ENCODE measurements around the gene TWF2.

Gene TWF2

DNA sequence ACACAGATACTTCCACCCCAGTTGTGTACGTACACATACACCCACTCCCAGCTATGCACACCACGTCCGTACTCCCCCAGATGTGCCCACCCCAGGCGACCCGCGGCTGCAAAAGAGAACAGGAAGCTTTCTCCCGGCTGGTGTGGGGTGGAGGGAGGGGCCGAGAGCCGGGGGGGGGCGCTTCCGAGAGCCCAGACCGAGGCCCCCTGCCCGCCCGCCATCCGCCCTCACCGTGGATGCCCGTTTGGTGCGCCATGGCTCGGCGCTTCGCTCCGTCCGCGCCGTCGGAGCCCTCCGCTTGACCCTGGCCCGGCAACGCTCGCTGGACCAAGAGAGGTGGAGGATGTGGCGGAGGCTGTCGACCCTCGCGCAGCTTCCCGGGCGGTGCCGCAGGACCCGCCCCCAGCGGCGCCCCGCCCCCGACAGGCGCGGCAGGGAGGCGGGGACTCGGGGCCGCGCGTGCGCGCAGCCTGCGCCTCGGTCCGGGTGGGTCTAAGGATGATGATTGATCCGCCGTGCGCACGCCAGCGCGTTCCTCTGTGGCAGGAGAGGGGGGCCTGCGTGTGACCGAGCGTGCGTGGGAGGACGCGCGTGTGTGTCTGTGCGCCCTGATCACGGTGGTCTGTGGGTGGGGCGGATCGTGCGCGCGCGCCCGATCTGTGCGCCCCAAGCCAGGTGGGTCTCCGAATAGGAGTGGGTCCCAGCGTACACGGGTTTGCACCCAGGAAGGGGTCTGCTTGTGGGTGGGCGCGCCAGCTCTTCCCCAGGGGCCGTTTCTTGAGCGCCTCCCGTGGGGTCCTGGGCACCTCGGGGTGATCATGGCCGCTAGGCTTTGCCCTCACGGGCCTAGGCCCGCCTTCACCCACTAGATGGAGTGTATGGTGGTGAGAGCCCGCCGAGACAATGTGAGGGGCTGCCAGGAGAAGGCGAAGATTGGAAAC lies at the start of gene TWF2:
TWF2 (minus strand) TSS at position 398 of the 941 bp plus-strand sequence; CDS start at position 256, 142 bp downstream.
- TF ChIP-seq YY1 (IDR thresholded peaks at IDR 0.05; ENCODE audit: low read depth): peak; percentile 77
- peak; percentile 77 for TF ChIP-seq EGR1 (IDR thresholded peaks at IDR 0.05)
- no peak for TF ChIP-seq RAD21 (IDR thresholded peaks at IDR 0.05; ENCODE audit: low read depth)
- no peak for TF ChIP-seq CEBPB (IDR thresholded peaks at IDR 0.05)
- TF ChIP-seq FOXM1 (IDR thresholded peaks at IDR 0.05; ENCODE audit: borderline replicate concordance, low read depth): no peak
- peak; percentile 22; the same call in 1 of the 2 replicates for TF ChIP-seq TCF12 (IDR thresholded peaks at IDR 0.05; ENCODE audit: low read depth)
- no peak for TF ChIP-seq EP300 (IDR thresholded peaks at IDR 0.05; ENCODE audit: borderline replicate concordance)
- TF ChIP-seq NFIC (IDR thresholded peaks at IDR 0.05): no peak
- TF ChIP-seq, protein P1, sequence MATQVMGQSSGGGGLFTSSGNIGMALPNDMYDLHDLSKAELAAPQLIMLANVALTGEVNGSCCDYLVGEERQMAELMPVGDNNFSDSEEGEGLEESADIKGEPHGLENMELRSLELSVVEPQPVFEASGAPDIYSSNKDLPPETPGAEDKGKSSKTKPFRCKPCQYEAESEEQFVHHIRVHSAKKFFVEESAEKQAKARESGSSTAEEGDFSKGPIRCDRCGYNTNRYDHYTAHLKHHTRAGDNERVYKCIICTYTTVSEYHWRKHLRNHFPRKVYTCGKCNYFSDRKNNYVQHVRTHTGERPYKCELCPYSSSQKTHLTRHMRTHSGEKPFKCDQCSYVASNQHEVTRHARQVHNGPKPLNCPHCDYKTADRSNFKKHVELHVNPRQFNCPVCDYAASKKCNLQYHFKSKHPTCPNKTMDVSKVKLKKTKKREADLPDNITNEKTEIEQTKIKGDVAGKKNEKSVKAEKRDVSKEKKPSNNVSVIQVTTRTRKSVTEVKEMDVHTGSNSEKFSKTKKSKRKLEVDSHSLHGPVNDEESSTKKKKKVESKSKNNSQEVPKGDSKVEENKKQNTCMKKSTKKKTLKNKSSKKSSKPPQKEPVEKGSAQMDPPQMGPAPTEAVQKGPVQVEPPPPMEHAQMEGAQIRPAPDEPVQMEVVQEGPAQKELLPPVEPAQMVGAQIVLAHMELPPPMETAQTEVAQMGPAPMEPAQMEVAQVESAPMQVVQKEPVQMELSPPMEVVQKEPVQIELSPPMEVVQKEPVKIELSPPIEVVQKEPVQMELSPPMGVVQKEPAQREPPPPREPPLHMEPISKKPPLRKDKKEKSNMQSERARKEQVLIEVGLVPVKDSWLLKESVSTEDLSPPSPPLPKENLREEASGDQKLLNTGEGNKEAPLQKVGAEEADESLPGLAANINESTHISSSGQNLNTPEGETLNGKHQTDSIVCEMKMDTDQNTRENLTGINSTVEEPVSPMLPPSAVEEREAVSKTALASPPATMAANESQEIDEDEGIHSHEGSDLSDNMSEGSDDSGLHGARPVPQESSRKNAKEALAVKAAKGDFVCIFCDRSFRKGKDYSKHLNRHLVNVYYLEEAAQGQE (IDR thresholded peaks at IDR 0.05; ENCODE audit: low read depth): no peak
- TF ChIP-seq ZBTB7A (IDR thresholded peaks at IDR 0.05; ENCODE audit: low read depth): peak; percentile 96
- TF ChIP-seq CREB1 (IDR thresholded peaks at IDR 0.05; ENCODE audit: low read depth): no peak
- TF ChIP-seq TEAD4 (IDR thresholded peaks at IDR 0.05): no peak
- TF ChIP-seq TAF1 (IDR thresholded peaks at IDR 0.05; ENCODE audit: low read depth): peak; percentile 41
- TF ChIP-seq, protein P2, sequence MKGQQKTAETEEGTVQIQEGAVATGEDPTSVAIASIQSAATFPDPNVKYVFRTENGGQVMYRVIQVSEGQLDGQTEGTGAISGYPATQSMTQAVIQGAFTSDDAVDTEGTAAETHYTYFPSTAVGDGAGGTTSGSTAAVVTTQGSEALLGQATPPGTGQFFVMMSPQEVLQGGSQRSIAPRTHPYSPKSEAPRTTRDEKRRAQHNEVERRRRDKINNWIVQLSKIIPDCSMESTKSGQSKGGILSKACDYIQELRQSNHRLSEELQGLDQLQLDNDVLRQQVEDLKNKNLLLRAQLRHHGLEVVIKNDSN (IDR thresholded peaks at IDR 0.05): 0 out of 2 replicates have a peak, but pooled peaks have one; percentile 8
- TF ChIP-seq, protein P3, sequence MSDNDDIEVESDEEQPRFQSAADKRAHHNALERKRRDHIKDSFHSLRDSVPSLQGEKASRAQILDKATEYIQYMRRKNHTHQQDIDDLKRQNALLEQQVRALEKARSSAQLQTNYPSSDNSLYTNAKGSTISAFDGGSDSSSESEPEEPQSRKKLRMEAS (IDR thresholded peaks at IDR 0.05): peak; percentile 21; the same call in 1 of the 2 replicates

DNA sequence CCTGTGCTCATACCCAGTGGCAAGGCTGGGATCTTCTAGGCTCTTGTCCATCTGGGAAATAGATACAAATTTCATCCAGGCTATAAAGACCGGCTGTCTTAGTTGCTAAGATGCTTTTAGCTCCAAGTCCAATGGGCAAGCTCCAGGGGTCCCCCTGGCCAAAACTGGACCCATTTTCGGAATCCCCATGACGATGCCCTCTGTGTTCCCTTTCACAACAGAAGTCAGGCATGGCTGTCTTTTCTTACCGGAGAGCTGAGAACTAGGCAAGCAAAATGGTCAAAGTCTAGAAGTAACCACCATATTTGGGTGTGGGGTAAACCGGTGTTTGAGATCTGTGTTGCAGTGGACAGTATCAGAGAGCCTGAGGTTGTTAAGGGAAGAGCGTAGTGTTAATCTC lies 49.7 kb upstream of the TWF2 start:
- no peak for TF ChIP-seq TCF12 (IDR thresholded peaks at IDR 0.05; ENCODE audit: low read depth)
- TF ChIP-seq YY1 (IDR thresholded peaks at IDR 0.05; ENCODE audit: low read depth): no peak
- TF ChIP-seq TEAD4 (IDR thresholded peaks at IDR 0.05): no peak
- no peak for TF ChIP-seq EGR1 (IDR thresholded peaks at IDR 0.05)
- TF ChIP-seq, protein P2 (IDR thresholded peaks at IDR 0.05): no peak
- no peak for TF ChIP-seq NFIC (IDR thresholded peaks at IDR 0.05)
- TF ChIP-seq EP300 (IDR thresholded peaks at IDR 0.05; ENCODE audit: borderline replicate concordance): no peak
- TF ChIP-seq, protein P3 (IDR thresholded peaks at IDR 0.05): no peak
- no peak for TF ChIP-seq RAD21 (IDR thresholded peaks at IDR 0.05; ENCODE audit: low read depth)
- TF ChIP-seq ZBTB7A (IDR thresholded peaks at IDR 0.05; ENCODE audit: low read depth): no peak
- no peak for TF ChIP-seq TAF1 (IDR thresholded peaks at IDR 0.05; ENCODE audit: low read depth)
- no peak for TF ChIP-seq CEBPB (IDR thresholded peaks at IDR 0.05)
- TF ChIP-seq FOXM1 (IDR thresholded peaks at IDR 0.05; ENCODE audit: borderline replicate concordance, low read depth): no peak
- TF ChIP-seq CREB1 (IDR thresholded peaks at IDR 0.05; ENCODE audit: low read depth): no peak

DNA sequence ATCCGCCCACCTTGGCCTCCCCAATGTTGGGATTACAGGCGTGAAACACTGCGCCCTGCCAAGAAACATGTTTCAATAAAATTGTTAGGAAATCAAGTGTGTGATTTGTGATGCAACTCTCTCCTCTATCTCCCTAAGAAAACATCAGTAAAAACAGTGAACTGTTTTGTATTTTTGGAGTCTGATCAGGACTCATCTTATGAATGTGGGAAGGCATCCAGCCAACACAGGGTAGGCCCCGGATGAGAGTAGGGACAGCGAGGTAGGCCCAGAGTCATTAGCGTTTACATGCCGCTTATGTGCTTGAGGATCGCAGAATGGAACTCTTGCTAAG lies 47.8 kb upstream of the TWF2 start:
- TF ChIP-seq TCF12 (IDR thresholded peaks at IDR 0.05; ENCODE audit: low read depth): no peak
- no peak for TF ChIP-seq TAF1 (IDR thresholded peaks at IDR 0.05; ENCODE audit: low read depth)
- no peak for TF ChIP-seq NFIC (IDR thresholded peaks at IDR 0.05)
- TF ChIP-seq, protein P3 (IDR thresholded peaks at IDR 0.05): no peak
- TF ChIP-seq, protein P2 (IDR thresholded peaks at IDR 0.05): no peak
- TF ChIP-seq ZBTB7A (IDR thresholded peaks at IDR 0.05; ENCODE audit: low read depth): no peak
- TF ChIP-seq CEBPB (IDR thresholded peaks at IDR 0.05): no peak
- TF ChIP-seq, protein P1 (IDR thresholded peaks at IDR 0.05; ENCODE audit: low read depth): no peak
- no peak for TF ChIP-seq CREB1 (IDR thresholded peaks at IDR 0.05; ENCODE audit: low read depth)
- TF ChIP-seq RAD21 (IDR thresholded peaks at IDR 0.05; ENCODE audit: low read depth): no peak
- TF ChIP-seq YY1 (IDR thresholded peaks at IDR 0.05; ENCODE audit: low read depth): no peak
- no peak for TF ChIP-seq TEAD4 (IDR thresholded peaks at IDR 0.05)

DNA sequence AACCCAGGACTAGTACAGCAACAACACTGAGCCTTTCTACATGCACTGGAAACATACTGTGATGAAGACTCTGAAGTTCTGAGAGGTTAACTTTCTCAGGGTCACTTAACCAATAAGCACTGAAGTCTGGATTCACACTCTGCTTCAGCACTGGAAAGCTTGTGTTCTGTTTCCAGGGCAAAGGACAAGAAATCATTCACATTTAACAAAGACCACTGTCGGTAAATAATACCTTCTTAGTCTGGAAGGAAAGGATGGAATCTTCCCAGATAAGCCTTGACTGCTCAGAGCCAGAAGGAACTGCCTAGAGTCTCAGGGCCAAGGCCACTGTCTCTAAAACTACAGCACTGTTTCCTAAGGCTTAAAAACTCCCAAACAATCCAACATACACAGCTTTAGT lies 44.3 kb upstream of the TWF2 start:
- TF ChIP-seq FOXM1 (IDR thresholded peaks at IDR 0.05; ENCODE audit: borderline replicate concordance, low read depth) (no peak), CEBPB (IDR thresholded peaks at IDR 0.05) (no peak), EP300 (IDR thresholded peaks at IDR 0.05; ENCODE audit: borderline replicate concordance) (no peak), EGR1 (IDR thresholded peaks at IDR 0.05) (no peak), TAF1 (IDR thresholded peaks at IDR 0.05; ENCODE audit: low read depth) (no peak), YY1 (IDR thresholded peaks at IDR 0.05; ENCODE audit: low read depth) (no peak), RAD21 (IDR thresholded peaks at IDR 0.05; ENCODE audit: low read depth) (no peak), CREB1 (IDR thresholded peaks at IDR 0.05; ENCODE audit: low read depth) (no peak), TEAD4 (IDR thresholded peaks at IDR 0.05) (no peak), NFIC (IDR thresholded peaks at IDR 0.05) (no peak), TCF12 (IDR thresholded peaks at IDR 0.05; ENCODE audit: low read depth) (no peak), ZBTB7A (IDR thresholded peaks at IDR 0.05; ENCODE audit: low read depth) (no peak)
- TF ChIP-seq, protein P3 (IDR thresholded peaks at IDR 0.05): no peak
- TF ChIP-seq, protein P2 (IDR thresholded peaks at IDR 0.05): no peak
- TF ChIP-seq, protein P1 (IDR thresholded peaks at IDR 0.05; ENCODE audit: low read depth): no peak
